ENCODE measurements around the gene TPBGL. TPM values are rescaled to one million over a fixed set of nuclear protein-coding genes. Genes with fewer than 3 reads are reported as not detected.

Gene TPBGL
- total and polyA plus RNA-seq, 5 donors from 2014 or later, result 0.11 to 0.12 TPM; not detected in 3

Other genes with a start within 250 kb of the TPBGL start
- gene OR2AT4, start 143.9 kb upstream of the TPBGL start, total RNA-seq, result not detected
- not detected for gene OR2AT4, start 143.9 kb upstream of the TPBGL start, polyA plus RNA-seq
- not detected for gene SLCO2B1, start 89.7 kb upstream of the TPBGL start, total RNA-seq
- gene SLCO2B1, start 89.7 kb upstream of the TPBGL start, polyA plus RNA-seq, result not detected
- 36.1 TPM for gene ARRB1, start 110.9 kb downstream of the TPBGL start, total RNA-seq
- 1 to 10 TPM; 5.1 to 8.0 (median 5.8) TPM for gene ARRB1, start 110.9 kb downstream of the TPBGL start, polyA plus RNA-seq
- 3,495 TPM for gene RPS3, start 158.7 kb downstream of the TPBGL start, total RNA-seq
- 1,000 to 10,000 TPM; 3,908 to 6,708 (median 5,568) TPM for gene RPS3, start 158.7 kb downstream of the TPBGL start, polyA plus RNA-seq
- gene KLHL35, start 192.4 kb downstream of the TPBGL start, total RNA-seq, result 0.47 TPM
- under 1 TPM in 3 of 4 donors, not detected in 1; 0.31 to 0.78 (median 0.49) TPM for gene KLHL35, start 192.4 kb downstream of the TPBGL start, polyA plus RNA-seq